Fibroblast of gingiva (primary cell): ENCODE measurements around the gene PAQR7.
A peak's percentile ranks its signal among the peaks of the same experiment; 100 is the strongest.

Source experiments
- DNase-seq: peaks from one replicate; pipeline ENCODE4 v3.0.0-alpha.2; 2011; ENCODE audit warnings: low read depth

The PAQR7 gene

GRCh38 chr1:25873120-25873519 lies 2.4 kb downstream of the PAQR7 start:
- no peak for DNase-seq

DNA sequence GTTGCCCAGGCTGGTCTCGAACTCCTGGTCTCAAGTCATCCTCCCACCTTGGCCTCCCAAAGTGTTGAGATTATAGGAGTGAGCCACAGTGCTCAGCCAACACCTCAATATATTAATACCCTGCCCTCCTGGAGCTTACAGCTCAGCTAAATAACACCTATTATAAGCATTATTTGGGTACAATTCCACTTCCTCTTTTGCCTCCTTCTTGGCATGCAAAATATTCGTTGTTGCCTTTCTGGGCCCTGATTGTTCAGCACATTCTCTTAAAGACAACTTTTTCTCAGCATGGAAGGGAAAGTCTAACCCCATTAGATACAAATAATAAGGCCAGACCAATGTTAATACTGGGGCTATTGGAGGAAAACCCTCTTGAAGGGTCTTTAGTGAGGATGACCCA lies 2.8 kb downstream of the PAQR7 start:
- DNase-seq = no peak

- DNase-seq = no peak
Observed at GRCh38 chr1:25871704-25872494, 3.6 kb downstream of the PAQR7 start.

- no peak for DNase-seq
Observed at GRCh38 chr1:25871086-25871703, 4.3 kb downstream of the PAQR7 start.

DNA sequence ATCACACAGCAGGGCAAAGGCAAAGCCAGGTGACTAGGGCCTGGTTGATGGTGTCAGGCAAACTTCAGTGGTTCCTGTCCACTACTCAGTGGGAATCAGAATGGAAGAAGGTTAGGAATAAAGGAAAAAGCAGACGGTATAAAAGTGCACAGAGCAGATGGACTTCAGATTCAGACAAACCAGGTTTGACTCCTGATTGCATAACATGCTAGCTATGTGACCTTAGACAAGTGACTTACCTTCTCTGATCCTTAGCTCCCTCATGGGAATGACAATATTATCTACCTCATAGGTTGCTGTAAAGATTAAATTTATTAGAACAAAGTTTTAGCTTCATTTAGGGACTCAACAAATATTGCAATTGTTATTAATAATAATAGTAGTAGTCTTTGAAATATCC lies 4.9 kb downstream of the PAQR7 start:
- DNase-seq = no peak

DNA sequence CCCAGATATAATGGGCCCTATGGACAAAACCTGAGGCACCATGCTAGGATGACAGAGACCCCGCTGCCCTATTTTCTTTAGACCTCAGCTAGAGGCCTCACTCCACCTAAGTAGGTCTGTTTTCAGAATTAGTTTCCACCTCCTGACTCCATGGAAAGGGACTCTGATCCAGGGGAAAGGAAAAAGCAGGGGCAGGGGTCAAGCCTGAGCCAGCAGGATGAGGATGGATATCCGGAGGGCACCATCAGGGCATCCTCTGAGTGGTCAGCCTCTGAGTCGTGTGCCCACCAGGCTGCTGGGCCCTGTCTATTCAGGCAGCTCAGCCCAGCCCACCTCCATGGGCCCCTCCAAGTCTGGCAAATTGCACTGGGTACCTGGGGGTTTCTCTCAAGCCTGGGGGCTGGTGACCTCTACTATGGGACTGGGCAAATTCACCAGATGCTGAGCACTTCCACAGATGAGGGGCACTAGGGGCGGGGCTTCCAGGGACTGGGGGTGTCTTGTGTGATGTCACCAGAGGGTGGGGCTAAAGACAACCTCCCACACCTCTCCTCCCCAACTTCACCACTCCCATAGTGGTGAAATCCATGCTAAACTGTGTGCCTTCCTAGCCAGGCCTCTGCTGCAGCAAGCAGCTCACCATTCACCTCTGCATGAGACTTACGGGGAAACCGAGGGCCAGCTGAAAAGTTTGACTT lies 5.5 kb downstream of the PAQR7 start:
- no peak for DNase-seq

GRCh38 chr1:25867210-25867991 lies 8.1 kb downstream of the PAQR7 start:
- no peak for DNase-seq

- no peak for DNase-seq
Observed at GRCh38 chr1:25866288-25866687, 9.2 kb downstream of the PAQR7 start.

GRCh38 chr1:25864434-25864833 lies 11.1 kb downstream of the PAQR7 start:
- DNase-seq = no peak

DNA sequence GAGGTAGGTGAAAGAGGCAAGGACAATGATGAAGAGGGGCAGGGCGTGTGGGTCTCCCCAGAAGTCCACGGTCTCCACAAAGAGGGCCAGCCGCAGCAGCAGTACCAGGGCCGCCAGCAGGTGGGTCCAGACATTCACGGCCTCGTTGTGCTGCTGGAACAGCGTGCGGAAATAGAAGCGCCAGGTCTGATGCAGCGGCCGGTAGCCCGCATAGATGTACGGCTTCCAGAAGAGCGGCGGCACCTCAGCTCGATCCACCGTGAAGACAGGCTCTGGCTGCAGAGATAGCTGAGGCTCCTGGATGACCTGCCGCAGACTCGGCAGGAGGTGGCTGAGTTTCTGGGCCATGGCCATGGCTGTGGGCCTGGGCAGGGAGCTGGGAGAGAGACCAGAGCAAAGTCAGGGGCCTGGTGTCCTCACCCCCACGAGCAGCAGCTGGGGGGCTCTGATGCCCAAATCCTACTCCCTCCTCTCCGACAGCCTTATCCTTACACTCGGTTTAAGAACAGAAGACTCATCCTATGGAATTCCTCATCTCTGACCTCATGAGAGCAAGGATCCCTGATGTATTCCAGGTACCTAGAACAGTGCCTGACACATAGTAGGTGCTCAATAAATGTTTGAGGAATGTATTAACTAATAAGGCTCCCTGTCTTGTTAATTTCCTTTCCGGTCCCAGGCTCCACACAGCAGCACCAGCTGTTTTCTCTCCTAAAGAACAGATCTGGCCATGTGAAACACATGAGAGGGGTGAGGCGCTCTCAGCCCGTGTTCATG lies 11.8 kb downstream of the PAQR7 start:
- DNase-seq = no peak

GRCh38 chr1:25862785-25863485 lies 12.6 kb downstream of the PAQR7 start:
- no peak for DNase-seq

DNA sequence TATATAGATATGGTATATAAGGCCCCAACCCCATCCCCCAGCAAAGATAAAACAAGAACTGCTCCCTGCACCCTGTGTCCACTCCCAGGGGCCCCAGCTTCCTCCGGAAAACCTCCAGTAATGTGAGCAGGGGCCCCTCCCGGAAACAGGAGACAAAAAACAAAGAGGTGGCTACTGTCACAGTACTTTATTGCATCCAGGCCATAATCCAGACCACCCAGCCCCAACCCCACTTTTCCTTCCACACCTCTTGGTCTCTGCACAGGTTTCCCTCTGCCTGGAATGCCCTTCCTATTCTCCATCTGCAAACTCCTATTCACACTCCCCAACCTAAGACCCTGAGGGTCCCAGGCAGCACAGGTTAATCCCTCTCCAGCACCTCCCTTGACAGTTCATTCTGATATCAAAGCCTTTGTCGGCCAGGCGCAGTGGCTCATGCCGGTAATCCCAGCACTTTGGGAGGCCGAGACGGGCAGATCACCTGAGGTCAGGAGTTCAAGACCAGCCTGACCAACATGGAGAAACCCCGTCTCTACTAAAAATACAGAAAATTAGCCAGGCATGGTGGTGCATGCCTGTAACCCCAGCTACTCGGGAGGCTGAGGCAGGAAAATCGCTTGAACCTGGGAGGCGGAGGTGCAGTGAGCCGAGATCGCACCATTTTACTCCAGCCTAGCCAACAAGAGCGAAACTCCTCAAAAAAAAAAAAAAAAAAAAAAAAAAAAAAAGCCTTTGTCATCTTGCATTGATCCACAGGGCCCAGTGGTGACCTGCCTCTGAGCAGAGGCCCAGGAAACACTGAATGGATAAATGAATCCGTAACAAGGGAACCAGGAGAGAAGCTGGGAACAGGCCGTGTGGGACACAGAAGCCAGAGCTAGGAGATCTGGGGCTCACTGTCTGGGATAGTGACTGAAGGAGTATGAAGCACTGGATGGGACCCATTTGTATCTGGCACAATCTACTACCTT lies 13.9 kb downstream of the PAQR7 start:
- no peak for DNase-seq

DNA sequence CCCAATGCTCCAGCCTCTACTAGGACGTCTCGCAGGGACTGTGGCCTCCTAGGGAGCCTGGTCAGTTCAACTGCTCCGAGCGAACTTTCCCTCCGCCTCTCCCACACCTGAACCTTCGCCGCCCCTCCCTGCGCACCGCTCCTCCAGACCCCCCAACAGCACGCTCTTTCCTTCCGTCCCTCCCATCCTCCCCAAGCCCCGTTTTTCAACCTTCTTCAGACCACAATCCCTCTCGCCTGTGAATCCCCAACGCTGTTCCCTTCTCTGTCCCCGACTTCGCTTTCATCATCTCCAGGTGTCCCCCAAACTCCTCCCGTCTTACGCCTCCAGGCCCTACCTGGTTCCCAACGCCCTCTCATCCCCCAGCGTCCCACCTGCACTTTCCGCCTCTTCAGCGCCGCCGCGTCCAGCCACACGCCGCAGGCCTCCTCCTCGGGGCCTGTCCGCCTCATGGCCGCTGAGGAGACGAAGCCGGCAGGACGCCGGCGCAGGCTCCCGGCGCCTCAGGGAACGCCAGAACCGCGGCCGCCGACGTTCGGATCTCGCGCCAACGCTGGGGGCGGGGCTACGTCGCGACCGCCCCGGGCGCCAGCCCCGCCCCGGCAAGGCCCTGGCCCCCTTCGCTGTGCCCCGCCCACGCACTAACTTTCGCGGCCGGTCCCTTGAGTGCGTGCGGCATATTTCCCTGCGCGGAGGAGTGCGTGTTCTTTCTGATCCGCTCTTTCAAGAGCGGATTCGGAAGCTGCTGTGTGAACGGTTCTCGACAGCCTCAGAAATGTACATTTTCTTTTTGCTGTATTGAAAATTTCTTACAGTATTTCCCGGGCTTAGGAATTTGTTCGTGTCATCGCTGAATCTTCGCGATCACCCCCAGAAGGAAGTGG lies 16.4 kb downstream of the PAQR7 start, which contains the start of gene AUNIP:
TSS of gene AUNIP (minus strand) at position 552 of the 884 bp plus-strand sequence. CDS start at position 452, 100 bp downstream.
- DNase-seq = peak; percentile 85

DNA sequence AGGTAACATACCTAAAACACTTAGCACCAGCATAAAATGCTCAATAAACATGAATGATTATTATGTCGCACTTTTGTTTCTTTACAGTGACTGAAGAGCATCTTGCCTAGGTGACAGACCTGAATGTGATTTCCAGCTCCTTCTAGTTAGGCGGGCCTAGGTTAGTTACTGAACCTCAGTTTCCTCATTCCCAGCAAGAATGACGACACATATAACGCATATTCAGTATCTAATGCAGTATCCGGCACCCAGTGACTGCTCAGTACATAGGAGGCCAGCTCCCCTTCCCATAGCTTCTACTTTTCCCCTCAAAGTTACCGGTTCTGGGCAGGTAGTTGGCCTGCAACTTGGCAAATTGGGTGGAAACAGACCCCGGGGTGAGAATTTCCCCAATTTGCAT lies 17.0 kb downstream of the PAQR7 start:
- DNase-seq = no peak

DNA sequence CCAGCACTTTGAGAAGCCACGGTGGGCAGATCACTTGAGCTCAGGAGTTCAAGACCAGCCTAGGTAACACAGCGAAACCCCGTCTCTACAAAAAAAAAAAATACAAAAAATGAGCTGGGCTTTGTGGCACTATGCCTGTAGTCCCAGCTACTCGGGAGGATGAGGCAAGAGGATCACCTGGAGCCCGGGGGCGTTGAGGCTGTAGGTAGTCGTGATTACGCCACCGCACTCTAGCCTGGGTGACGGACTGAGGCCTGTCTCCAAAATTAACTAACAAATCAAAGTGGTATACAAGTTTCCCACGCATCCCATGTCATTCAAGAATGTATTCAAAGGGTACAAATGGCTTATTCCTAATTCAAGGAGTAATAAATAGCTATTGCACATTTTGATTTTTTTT lies 18.7 kb downstream of the PAQR7 start:
- no peak for DNase-seq

DNA sequence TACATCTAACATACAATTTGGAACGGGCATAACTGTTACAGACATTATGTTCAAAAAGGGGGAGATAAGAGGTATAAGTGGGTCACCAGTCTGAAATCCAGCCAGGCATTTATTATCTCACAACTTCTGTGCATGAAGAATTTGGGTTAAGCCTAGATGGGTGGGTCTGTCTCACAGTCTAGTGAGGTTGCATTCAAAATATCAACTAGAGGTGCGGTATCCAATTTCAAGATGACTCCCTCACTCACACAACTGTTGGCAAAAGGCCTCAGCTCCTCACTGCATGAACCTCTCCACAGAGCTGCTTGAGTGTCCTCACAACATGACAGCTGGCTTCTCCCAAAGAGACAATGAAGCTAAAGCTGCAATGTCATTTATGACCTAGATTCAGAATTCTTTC lies 21.0 kb downstream of the PAQR7 start:
- DNase-seq = no peak

DNA sequence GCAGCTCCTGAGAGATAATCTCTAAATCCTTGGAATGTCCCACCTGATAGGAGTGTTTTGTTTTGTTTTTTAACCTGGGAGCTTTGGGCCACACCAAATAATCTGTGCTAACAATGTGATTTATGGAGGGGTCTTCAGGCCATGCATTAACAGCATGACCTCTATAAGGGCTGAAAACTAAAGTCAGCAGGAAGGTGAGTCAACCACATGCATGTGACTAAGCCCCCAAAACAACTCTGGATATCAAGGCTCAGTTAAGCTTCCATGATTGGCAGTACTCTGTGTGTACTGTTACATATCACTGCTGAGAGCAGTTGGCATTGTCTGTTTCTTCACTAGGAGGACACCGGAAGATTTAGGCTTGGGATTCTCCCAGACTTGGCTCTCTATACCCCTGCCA lies 27.0 kb downstream of the PAQR7 start:
- no peak for DNase-seq

DNA sequence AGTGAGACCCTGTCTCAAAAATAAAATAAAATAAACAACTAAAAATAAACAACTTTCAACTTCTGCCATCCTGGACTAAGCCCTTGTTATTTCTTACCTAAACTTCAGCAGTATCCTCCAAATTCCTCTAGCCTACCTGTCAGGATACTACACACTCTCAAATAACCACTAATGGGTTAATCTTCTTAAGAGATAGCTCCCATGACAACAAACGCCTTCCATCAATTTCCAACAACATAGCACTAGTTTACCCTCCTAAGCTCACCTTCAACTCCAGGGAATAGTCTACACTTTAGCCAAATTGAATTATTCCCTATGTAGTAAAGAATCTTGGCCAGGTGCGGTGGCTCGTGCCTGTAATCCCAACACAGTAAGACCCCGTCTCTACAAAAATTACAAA lies 27.6 kb downstream of the PAQR7 start:
- no peak for DNase-seq

- DNase-seq = no peak
Observed at GRCh38 chr1:25845664-25846063, 29.8 kb downstream of the PAQR7 start.
